ENCODE data around the gene RTN4. TPM values are rescaled to one million over a fixed set of nuclear protein-coding genes. Genes with fewer than 3 reads are reported as not detected.

Gene RTN4
- total and polyA plus RNA-seq, 2 experiments from 2014 or later, result 218 to 221 TPM

GRCh38 chr2:54963476-54963875 is 86.8 kb downstream of the RTN4 start:
- H3K36me3 Mint-ChIP-seq (ENCODE audit: low read depth), result peaks cover 17% of the 10 kb centered on the region
- no peaks in the 10 kb centered on the region for H3K9me3 Mint-ChIP-seq
- H3K27me3 Mint-ChIP-seq (ENCODE audit: insufficient read depth, low read depth, poor library complexity), result peaks cover 13% of the 10 kb centered on the region
- Histone ChIP-seq H4K20me1 (replicated peaks; ENCODE audit: insufficient read depth) (no peaks in the 10 kb centered on the region), H2AFZ (no peak overlapping the region), H3K79me2 (replicated peaks; ENCODE audit: insufficient read depth) (no peaks in the 10 kb centered on the region), H3K27ac (ENCODE audit: low read depth) (no peak overlapping the region), H3K36me3 (ENCODE audit: insufficient read depth) (no peaks in the 10 kb centered on the region), H3K27me3 (ENCODE audit: insufficient read depth) (no peaks in the 10 kb centered on the region), H3K4me2 (no peak overlapping the region), H3K4me1 (ENCODE audit: insufficient read depth) (peaks cover 18% of the 10 kb centered on the region), H3K4me3 (no peak overlapping the region), H3K9me2 (ENCODE audit: insufficient read depth) (peaks cover 6% of the 10 kb centered on the region; the same call in 1 of the 2 replicates), H3F3A (replicated peaks; ENCODE audit: low read depth) (no peaks in the 10 kb centered on the region)
- DNase-seq (ENCODE audit: low spot score) (no peak), ATAC-seq (no peak)
- no peak for TF ChIP-seq EZH2phosphoT487 (IDR thresholded peaks at IDR 0.05; ENCODE audit: unreplicated experiment)
- TF ChIP-seq ZNF331 (CRISPR knock-in tag; IDR thresholded peaks at IDR 0.05; ENCODE audit: low read depth), result no peak
- TF ChIP-seq STAT1 (IDR thresholded peaks at IDR 0.05; ENCODE audit: unreplicated experiment), result no peak
- no peak for TF ChIP-seq CTCF (conservative IDR thresholded peaks at IDR 0.05; ENCODE audit: low read depth in 2 of 2)
- TF ChIP-seq ZNF114 (CRISPR knock-in tag; IDR thresholded peaks at IDR 0.05), result no peak
- TF ChIP-seq REST (IDR thresholded peaks at IDR 0.05; ENCODE audit: unreplicated experiment), result no peak
- no peak for TF ChIP-seq EZH2 (IDR thresholded peaks at IDR 0.05; ENCODE audit: low read depth, unreplicated experiment)
- TF ChIP-seq ETS1 (IDR thresholded peaks at IDR 0.05), result no peak
- no peak overlapping the region for H3K27ac Mint-ChIP-seq
- H3K4me1 Mint-ChIP-seq, result peaks cover 35% of the 10 kb centered on the region
- no peak overlapping the region for H3K4me3 Mint-ChIP-seq

- Histone ChIP-seq H3F3A (replicated peaks; ENCODE audit: low read depth) (no peaks in the 10 kb centered on the region), H3K4me2 (no peak overlapping the region), H3K4me3 (no peak overlapping the region), H3K4me1 (ENCODE audit: insufficient read depth) (peaks cover 18% of the 10 kb centered on the region), H3K27me3 (ENCODE audit: insufficient read depth) (no peaks in the 10 kb centered on the region), H3K27ac (ENCODE audit: low read depth) (no peak overlapping the region), H4K20me1 (replicated peaks; ENCODE audit: insufficient read depth) (no peaks in the 10 kb centered on the region), H3K79me2 (replicated peaks; ENCODE audit: insufficient read depth) (no peaks in the 10 kb centered on the region), H2AFZ (no peak overlapping the region), H3K36me3 (ENCODE audit: insufficient read depth) (no peaks in the 10 kb centered on the region), H3K9me2 (ENCODE audit: insufficient read depth) (peaks cover 6% of the 10 kb centered on the region; the same call in 1 of the 2 replicates)
- H3K27ac Mint-ChIP-seq, result no peak overlapping the region
- peaks cover 13% of the 10 kb centered on the region for H3K27me3 Mint-ChIP-seq (ENCODE audit: insufficient read depth, low read depth, poor library complexity)
- H3K36me3 Mint-ChIP-seq (ENCODE audit: low read depth), result peaks cover 16% of the 10 kb centered on the region
- no peaks in the 10 kb centered on the region for H3K9me3 Mint-ChIP-seq
- peaks cover 34% of the 10 kb centered on the region for H3K4me1 Mint-ChIP-seq
- ATAC-seq (no peak), DNase-seq (ENCODE audit: low spot score) (no peak)
- H3K4me3 Mint-ChIP-seq, result no peak overlapping the region
- TF ChIP-seq CREB1 (CRISPR knock-in tag; IDR thresholded peaks at IDR 0.05; ENCODE audit: low read depth) (no peak), STAT1 (IDR thresholded peaks at IDR 0.05; ENCODE audit: unreplicated experiment) (no peak)
Observed at GRCh38 chr2:54962935-54963440, 87.3 kb downstream of the RTN4 start.

Data from GM23338 (cell line).